ENCODE results near the gene MYOM1.
A peak's percentile ranks its signal among the peaks of the same experiment; 100 is the strongest.
"Not testable (repeated sequence)": the region's sequence is repeated elsewhere in the genome, so short reads cannot be mapped to it uniquely, and the experiment has no call there.

The MYOM1 gene

GRCh38 chr18:3248658-3249359, 29.0 kb upstream of the MYOM1 start:
- DNase-seq (ENCODE audit: low read depth) = no peak

- no peak for DNase-seq (ENCODE audit: low read depth)
Observed at GRCh38 chr18:3248062-3248657, 28.4 kb upstream of the MYOM1 start.

- DNase-seq (ENCODE audit: low read depth) = peak; percentile 94
Observed at GRCh38 chr18:3247240-3248061, 27.7 kb upstream of the MYOM1 start, which contains the start of gene MYL12A. MYL12A (plus strand) TSS chr18:3247801; CDS start chr18:3253248, 5,447 bp downstream.

- no peak for DNase-seq (ENCODE audit: low read depth)
Observed at GRCh38 chr18:3246635-3247239, 27.0 kb upstream of the MYOM1 start.

GRCh38 chr18:3245853-3246634, 26.3 kb upstream of the MYOM1 start:
- DNase-seq (ENCODE audit: low read depth) = peak; percentile 70

GRCh38 chr18:3245185-3245564, 25.4 kb upstream of the MYOM1 start:
- no peak for DNase-seq (ENCODE audit: low read depth)

GRCh38 chr18:3238742-3239141, 19.0 kb upstream of the MYOM1 start:
- no peak for DNase-seq (ENCODE audit: low read depth)

- no peak for DNase-seq (ENCODE audit: low read depth)
Observed at GRCh38 chr18:3236470-3236869, 16.7 kb upstream of the MYOM1 start.

GRCh38 chr18:3235846-3236245, 16.1 kb upstream of the MYOM1 start:
- DNase-seq (ENCODE audit: low read depth) = no peak

GRCh38 chr18:3234457-3234856, 14.7 kb upstream of the MYOM1 start:
- DNase-seq (ENCODE audit: low read depth) = no peak

- no peak for DNase-seq (ENCODE audit: low read depth)
Observed at GRCh38 chr18:3233433-3234168, 13.8 kb upstream of the MYOM1 start.

- no peak for DNase-seq (ENCODE audit: low read depth)
Observed at GRCh38 chr18:3233004-3233403, 13.2 kb upstream of the MYOM1 start.

- no peak for DNase-seq (ENCODE audit: low read depth)
Observed at GRCh38 chr18:3230401-3231334, 10.9 kb upstream of the MYOM1 start.

- DNase-seq (ENCODE audit: low read depth) = no peak
Observed at GRCh38 chr18:3226048-3226447, 6.3 kb upstream of the MYOM1 start.

GRCh38 chr18:3225588-3225987, 5.8 kb upstream of the MYOM1 start:
- DNase-seq (ENCODE audit: low read depth) = no peak

- DNase-seq (ENCODE audit: low read depth) = no peak
Observed at GRCh38 chr18:3224223-3224622, 4.5 kb upstream of the MYOM1 start.

GRCh38 chr18:3223356-3223755, 3.6 kb upstream of the MYOM1 start:
- no peak for DNase-seq (ENCODE audit: low read depth)

GRCh38 chr18:3221496-3221895, 1.7 kb upstream of the MYOM1 start:
- DNase-seq (ENCODE audit: low read depth) = no peak

- DNase-seq (ENCODE audit: low read depth) = not testable (repeated sequence)
Observed at GRCh38 chr18:3220868-3221267, 1.1 kb upstream of the MYOM1 start.

- DNase-seq (ENCODE audit: low read depth) = no peak
Observed at GRCh38 chr18:3219241-3219630, 532 bp downstream of the MYOM1 start.
